OCI-M2 (cell line): Measurements from ENCODE around the gene HOXA5.

ENCODE experiments used
- DNase-seq: peaks from one replicate; lab custom pipeline; 2025; ENCODE audit not compliant: unreplicated experiment; lab: John Stamatoyannopoulos, UW

Gene HOXA5

DNA sequence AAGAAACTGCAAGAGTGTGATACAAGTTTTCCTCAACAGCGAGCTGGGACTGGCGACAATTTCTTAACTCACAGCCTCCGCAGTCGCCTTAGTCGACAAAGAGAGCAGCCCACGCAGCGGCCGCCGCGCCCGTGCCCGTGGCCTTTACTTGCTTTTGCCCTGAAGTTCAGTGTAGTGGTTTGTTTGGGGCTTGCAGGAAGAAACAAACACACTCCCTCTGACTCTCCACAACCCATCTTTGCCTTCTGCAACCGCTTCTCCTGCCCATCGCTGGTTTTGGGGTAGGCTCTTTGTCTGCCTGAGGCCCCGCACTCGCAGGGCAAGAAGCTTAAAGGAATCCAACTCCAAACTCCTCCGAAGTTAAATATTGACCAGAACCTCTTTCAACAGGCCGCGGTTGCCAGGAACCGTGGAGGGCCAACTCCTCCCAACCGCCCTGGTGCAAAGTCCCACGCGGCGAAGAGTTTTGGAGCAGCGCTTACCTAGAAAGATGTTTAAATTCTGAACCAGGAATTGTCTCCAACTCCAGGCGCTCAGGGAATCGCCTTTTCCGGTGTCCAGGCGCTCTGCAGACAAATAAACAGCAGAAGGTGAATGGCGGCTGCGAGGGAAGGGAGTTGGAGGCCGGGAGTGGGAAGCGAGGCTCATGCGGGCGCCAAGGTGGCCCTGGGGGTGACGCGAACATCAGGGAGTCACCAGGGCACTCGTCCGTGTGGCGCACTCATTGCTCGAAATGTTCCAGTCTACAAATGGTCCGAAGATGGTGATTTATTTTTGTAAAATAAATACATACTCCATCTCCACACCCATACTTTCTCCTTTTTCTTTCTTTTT is 21.2 kb downstream of the HOXA5 start:
- no peak for DNase-seq

DNA sequence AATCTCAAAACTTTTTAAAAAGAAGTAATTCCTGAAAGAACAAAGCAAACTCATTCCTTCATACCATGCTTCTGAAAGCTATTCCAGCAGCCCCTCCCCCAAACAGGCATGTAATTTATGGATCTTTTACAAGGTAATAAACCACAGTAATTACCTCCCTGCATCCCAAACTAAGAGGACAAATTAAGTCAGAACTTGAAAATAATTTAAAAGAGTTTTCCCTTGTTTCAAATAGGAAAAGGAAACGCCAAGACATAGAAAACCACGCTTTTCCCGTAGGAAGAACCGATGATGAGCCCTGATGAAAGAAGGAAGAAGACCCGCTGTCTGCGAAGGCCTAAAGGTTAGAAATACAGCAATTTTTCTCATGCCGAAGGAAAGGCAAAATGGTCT is 21.8 kb downstream of the HOXA5 start:
- DNase-seq: no peak

DNA sequence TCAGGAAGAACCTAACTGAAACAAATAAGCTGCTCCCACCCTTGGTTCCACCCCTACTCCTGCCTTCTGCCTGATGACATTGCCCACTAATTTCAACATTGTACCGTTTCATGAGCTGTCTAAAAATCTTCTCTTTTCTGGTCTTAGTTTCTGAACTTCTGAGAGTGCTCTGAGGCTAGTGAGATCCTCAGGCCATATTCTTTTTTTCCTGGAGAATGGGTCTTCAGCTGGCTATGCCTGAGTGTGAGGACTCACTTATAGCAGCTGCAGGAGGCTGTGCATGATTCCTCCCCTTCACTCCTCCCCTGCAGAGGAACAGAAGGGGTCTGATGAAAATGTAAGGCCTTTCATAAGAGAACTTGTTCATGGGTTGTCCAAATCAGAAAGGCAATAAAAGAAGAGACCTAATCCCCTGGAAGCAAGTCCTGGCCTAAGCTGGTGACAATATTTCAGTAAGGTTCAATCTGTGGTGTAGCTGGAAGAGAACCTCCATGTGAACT is 24.0 kb downstream of the HOXA5 start:
- no peak for DNase-seq

DNA sequence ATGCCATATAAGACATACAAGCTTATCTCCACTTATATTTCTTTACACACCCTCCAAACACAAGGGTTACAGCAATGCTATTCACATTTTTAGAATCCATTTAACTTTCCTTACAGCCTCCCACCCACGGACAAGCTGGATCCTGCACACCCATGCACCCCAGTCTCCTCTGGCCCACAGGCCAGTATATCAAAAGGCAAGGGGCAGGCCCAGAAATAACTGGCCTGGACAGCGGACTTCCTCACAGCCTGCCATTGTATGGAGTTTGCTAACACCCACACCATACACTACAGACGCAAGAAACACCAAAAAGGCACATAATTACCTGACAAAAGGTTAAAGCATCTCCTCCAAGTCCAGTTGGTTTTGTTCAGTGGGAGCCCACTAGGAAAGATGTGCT is 24.9 kb downstream of the HOXA5 start:
- no peak for DNase-seq

DNA sequence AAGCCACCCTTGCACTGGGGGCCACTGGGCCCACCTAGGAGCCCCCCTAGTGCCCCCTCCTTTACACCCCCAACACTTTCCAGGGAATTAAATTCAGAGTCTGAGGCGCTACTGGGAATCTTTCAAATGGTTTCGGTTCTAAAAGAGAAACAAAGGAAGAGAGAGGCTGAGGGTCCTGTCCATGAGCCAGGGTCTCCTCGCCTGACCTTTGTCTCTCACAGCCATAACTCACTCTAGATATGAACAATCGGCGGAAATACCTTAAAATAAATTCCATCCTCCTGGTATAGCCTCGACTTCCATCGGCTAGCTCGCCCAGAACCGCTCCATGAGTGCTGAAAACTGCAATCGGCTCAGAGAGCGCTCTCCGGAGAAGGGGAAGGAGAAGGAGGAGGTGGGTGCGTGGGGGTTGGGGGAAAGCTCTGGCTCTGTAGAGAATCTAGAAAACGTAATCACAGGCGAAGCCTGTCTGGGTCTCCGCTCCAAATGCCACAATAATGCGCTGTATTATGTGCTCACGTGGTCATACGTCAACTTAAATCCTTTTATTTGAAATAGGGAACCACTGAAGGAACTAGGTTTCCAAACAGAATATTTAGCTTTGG is 25.5 kb downstream of the HOXA5 start:
- DNase-seq: no peak

DNA sequence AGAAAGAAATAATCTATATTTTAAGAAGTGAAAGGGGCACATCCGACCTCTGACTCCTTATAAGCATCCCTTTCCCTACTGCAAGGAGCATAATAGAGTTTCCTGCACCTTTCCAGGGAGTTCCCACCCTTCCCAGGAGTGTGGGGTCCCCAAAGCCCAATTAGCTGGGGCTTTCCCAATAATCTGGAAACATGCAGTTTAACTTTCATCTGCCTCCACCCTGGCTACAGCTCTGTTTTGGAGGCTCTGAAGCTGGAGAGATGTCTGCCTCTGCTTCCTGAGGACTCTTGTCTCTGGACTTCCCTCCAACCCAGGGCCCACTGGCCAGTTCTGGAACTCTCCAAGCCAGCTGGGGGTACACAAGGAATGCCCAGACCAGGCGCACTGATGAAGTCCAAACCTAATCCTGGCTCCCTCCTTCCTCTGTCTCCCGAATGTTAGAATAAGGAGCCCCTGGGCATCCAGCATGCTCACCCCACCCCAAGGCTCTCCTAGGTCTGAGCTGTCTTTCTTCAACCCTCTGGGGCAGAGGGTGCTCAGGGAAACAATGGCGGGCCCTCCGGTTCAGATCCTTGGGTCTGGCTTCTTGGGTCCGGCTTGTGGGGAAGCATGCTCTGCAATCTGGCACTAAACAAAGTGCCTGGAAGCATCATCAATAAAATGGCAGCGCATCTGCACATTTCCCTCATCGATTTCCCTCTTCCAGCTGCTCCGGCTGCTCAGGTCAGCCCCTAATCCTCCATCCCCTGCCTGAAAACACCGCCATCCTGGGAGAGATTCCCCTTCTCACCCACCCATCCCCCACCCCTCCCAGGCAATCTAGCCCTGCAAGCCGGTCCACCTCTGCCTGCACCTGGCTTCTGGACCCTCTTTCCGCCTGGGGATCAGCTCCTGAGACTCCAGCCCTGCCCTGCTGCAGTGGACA is 26.3 kb downstream of the HOXA5 start:
- DNase-seq: no peak

DNA sequence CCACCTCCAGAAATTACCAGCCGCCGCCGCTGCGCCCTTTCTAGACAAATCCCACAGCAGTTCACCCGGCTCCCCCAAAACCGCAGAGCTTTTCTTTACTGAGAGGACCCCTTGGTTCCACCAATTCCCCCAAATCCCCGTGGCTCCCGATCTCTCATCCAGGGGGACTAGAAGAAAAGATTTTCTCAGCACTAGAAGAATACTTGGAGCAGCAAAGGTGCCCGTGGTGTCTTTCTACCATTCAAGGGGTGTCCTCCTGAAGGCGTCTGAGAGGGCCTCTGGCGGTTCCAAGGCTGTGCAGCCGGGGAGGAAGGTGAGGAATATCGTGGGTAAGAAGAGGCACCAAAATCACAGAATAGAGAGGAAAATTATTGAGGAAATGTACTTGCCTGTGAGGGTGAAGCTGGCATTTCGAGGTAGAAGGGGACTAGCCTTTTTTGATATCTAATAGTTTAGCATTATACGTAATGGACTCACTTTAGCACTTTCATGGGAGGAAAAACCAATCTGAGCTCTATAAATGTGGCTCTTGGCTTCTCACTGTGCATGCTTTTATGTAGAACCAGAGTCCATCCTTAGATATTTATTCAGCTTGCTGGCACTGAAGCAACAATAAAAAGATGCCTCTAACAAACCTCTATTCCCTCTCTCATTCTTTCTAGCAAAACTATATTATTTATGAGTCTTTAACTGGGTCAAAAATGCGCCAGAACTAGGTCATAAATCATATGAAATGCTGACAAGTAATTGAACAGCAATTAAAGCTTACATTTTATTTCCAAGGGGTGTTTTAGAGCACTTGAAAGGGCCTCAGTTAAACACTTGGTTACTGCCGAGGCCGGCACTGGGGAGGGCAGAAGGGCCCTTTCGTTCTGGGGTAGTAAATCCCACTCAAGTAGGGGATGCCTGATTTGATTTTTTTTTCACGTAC is 27.2 kb downstream of the HOXA5 start:
- no peak for DNase-seq

DNA sequence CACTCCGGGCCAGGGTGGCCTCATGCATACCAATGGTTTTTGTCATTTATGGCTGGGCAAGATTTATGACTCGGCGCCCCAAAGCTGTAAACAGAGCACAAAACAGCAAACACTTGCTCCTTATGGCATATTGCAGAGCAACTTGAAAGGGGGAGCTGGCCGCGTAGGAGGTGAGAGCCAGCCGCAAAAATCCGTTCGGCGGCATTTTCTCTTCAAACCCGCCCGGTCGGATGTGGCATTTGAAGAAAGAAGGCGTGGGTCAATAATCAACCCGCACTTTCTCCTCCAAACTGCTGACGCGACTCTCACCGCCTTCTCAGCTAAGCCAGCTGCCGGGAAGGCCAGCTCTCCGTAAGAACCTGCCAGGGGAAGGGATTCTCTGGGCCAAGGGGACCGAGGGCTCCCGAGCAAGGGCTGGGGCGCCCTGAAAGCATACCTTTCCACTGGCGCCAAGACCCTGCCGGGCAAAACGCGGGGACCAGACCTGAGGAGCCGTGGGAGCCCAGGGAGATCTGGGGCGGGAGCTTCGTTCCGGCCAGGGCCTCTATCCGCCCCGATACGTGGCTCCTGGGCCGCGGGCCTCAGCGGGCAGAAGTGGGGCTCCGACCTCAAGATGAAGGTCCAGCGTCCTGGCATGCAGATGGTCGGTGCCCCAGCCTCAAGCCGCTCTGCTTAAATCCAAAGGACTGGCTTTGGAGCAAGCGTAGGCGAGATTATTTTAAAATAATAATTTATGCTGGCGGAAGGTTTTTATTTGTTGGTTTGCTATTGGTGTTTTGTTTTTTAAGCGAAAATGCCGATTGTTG is 28.1 kb downstream of the HOXA5 start:
- no peak for DNase-seq

DNA sequence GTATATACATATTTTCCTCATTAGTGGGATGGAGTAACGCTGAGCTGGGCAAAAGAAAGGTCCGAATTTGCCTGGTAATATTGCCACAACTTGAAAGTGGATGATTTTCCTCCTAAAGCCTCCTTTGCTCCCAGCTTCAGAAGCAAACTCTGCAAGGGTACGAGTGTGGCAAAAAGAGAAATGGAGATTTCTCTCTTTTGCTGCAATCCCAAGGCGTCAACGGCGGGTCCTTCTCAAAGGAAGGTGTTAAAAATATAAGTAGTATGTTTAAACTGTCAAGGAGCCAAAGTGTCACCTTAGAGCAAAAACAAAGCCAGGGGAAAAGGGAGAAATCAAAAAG is 28.6 kb downstream of the HOXA5 start:
- no peak for DNase-seq

DNA sequence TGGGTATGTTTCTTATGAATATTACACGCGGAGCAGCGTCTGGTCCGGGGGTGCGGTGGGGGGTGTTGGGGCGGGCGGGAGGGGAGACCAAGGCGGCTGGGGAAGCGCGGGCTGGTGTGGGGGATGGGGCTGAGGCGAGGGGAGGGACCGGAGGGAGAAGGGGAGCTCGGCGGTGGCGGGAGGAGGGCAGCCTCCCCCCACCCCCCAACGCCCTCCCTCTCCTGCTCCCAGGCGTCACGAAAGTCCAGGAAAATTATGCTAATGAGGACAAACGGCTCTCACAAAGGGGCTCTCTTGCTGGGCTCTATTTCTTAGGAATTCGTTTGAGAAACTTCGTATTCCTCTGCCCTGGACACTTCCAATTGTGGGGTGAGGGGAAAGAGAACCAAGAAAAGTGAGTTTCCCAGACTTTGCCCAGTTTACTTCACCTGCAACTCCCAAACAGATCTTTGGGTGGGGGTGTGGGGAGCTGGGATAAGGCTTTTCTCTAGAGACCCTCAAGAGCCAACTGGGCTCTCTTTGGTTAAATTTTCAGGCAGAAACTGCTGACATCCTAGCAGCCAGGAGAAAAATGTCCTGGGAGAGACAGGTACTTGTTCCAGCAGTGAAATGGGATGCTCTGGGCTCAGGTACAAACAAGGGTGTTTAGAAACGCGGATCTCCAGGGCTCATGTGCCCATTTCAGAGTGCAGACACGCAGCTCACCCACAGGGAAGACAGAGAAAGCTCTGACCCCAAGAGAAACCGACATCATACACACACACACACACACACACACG is 29.3 kb downstream of the HOXA5 start:
- DNase-seq: no peak

DNA sequence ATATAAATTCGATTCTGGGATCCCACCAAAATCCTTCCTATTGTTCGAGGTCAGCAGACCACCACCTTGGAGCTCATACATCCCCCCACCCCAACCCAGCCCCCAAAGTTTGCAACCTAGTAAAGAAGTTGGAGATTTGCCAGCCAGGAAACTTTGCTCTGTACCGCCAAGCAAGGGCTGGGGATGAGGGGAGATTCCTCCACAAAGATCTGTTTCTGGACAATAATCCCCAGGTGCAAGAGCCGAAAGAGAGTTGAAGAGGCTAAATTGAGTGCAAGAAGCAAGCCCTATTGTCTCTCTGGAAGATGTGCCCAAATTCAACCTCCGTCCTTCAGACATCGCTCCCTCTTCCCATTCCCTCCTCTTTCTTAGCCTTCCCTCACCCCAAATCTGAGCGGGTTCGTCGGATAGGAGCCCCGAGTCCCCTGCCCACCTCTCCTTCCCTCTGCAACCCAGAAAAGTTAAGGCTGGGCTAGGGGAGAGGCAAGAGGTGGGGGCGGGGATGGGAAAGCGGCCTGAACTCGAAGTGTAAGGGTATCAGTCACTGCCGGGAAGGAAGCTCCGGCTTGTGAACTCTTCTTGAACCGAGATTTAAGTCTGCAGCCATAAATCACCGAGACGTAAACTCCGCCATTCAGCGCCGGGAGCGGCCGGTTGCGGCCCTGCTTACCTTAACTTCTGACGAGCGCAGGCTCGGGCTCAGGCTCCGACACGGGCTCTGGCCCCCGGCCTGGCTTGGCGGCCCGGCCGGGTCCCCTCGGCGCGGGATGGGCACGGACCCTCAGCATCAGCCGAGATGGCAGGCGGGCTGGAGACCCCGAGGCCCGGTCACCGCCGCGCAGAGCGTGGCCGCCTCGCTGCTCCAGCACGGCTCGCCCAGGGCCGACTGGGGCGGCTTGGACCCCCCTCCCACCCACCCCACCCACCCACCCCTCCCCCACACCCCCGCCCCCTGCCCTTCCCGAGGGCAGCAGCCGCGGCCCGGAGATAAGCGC is 30.2 kb downstream of the HOXA5 start:
- no peak for DNase-seq

DNA sequence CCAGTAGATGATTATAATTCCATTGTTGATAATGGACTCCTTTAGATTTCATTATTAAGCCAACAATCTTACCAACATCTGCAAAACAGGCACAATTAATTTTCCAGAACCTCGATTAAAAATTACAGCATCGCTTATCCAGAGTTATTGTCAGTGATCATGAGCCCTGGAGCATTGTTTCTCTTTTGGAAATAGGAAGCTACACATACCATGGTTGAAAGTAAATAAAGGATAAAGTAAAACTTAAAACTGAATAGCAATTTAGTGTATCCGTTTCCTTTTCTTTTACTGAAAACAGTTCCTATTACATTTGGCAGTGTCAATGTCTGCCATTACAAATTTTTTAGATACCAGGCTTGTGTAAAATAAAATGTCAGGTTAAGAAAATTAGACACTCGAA is 31.1 kb downstream of the HOXA5 start:
- no peak for DNase-seq

DNA sequence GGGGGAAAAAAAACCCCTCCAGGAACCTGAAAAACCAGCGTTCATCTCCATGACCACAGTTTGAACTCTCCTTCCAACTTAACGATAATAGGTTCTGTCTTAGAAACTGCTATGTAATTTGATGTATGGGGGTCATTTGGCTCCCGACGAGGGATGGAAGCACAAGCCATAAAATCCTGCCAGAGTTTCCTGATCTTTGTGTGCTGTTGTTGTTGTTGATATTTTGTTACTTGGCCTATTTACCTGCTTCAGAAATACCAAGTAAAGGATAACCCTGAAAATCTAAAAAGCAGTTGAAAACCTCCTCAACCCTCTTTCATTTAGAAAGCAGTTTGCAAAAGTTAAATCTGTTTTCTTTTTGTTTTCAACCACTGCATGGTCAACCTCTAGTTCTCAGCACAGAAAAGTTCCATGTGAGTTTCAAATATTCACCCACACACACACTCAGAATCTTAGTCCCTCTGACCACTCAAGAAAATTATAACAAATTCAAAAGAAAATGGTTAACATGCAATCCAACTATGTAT is 31.7 kb downstream of the HOXA5 start:
- DNase-seq: no peak

DNA sequence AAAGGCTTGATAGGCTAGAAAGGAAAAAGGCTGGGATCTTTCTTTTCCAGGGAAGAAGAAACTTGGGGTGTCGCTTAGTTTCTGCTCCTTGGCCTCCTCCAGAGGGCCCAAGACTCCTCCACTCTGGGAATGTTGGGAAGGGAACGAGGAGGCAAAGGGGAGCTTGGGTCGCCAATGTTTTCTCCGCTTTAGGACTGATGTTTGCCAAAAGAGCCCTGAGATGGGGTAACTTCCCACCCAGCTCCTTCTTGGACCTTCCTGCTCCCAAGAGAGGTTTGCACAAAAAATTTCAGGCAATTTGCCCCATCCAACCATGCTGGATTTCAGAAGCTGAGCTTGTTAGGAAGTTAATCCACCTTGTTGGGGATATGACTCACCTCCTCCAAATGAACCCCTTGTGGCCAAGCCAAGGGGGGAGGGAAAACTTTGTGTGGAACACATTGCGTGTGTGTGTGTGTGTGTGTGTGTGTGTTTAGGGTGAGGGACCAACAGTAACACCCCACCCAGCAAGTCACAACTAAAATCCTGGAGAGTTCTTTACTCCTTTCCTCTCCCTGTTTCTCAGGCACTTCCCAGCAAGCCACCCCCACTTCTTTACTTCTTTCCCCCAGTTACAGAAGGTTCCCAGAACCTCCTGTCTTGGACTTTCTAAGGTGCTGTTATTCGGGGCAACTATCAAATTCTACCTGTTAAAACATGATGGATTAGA is 32.3 kb downstream of the HOXA5 start:
- no peak for DNase-seq

DNA sequence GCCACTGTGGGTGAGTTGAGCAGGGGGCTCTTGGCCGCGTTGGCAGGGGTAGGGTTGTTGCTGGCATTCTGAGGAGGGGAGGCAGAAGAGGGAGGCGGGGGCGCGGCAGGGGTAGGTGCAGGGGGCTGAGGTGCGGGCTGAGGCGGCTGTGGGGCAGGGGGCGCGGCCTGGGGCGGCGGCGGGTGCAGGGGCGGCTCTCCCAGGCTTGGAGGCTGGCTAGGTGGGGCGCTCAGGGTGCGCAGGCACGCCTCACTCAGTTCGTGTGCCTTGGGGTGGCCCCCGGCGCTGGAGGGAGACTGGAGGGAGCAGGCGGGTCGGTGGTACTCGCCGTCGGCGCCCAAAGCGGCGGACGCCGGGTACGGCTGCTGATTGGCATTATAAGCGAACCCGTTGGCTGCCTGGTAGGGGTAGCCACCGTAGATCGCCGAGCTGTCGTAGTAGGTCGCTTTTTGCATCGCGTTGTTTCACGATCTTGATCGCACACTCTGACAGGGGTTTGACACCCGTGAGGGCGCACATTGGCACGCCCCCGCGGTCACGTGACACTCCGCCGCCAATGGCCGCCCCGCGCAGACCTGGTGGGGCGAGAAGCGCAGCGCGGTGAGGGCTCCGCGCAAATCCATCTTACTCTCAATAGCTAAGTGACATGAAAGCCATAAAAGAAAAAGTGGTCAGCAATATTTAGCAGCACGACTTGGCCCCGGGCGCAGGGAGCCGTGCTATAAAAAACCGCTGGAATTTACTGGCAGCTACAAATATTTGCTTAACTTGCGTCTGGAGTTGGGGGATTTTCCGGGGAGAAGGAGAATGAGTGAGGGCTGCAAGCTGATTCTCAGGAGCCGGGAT is 33.1 kb downstream of the HOXA5 start:
- DNase-seq: no peak
